Activated T-helper 1 cell treated with anti-CD3 and anti-CD28 coated beads, Interleukin-12 subunit alpha, Interleukin-12 subunit beta, Interleukin-2, Interleukin-4 antibody, amounts not matched to agents 30 ng/mL and 10 ng/mL and 1 ng/mL, durations not matched to agents 14 hours and 24 hours and 36 hours (primary cell): ENCODE data around the gene MARCHF6. TPM values are rescaled to one million over a fixed set of nuclear protein-coding genes. Genes with fewer than 3 reads are reported as not detected.
"Not testable (repeated sequence)": the region's sequence is repeated elsewhere in the genome, so short reads cannot be mapped to it uniquely, and the experiment has no call there.

Experiments
- DNase-seq: peaks from one replicate; pipeline ENCODE4 v3.0.0; 2021; ENCODE audit warnings: low spot score
- H3K27ac Mint-ChIP-seq: one replicate; pipeline ENCODE4 v1.8.0; 2021; ENCODE audit warnings: mild to moderate bottlenecking, mixed read lengths
- H3K27me3 Mint-ChIP-seq: one replicate; pipeline ENCODE4 v1.8.0; 2022; ENCODE audit warnings: mild to moderate bottlenecking, moderate library complexity, mixed read lengths; ENCODE audit not compliant: insufficient read depth
- H3K36me3 Mint-ChIP-seq: one replicate; pipeline ENCODE4 v1.8.0; 2021; ENCODE audit warnings: low read depth, mixed read lengths
- H3K4me1 Mint-ChIP-seq: one replicate; pipeline ENCODE4 v1.8.0; 2021; ENCODE audit warnings: low read depth, mixed read lengths
- H3K4me3 Mint-ChIP-seq: one replicate; pipeline ENCODE4 v1.8.0; 2021; ENCODE audit warnings: mild to moderate bottlenecking, moderate library complexity, mixed read lengths
- H3K9me3 Mint-ChIP-seq: one replicate; pipeline ENCODE4 v1.8.0; 2021; ENCODE audit warnings: mixed read lengths
- intact Hi-C: fragments of 100-400 bp; cut with micrococcal nuclease; formaldehyde crosslinking; loops from one replicate; pipeline ENCODE4 v1.15.1; 2024
- total RNA-seq: library from RNA; stranded (reverse); gene quantifications from 2 replicates; pipeline ENCODE4 v1.2.3, GENCODE V29; 2022

MARCHF6 gene
- total RNA-seq, 1 donor from 2014 or later, result 98.8 TPM

- H3K4me1 Mint-ChIP-seq, H3K27ac Mint-ChIP-seq, H3K4me3 Mint-ChIP-seq, H3K9me3 Mint-ChIP-seq, H3K27me3 Mint-ChIP-seq, intact Hi-C loops, H3K36me3 Mint-ChIP-seq, DNase-seq: not testable (repeated sequence)
Observed at GRCh38 chr5:10344461-10345106, 8.9 kb upstream of the MARCHF6 start.

- Mint-ChIP-seq H3K9me3 (no peaks in the 10 kb centered on the region), H3K36me3 (no peaks in the 10 kb centered on the region), H3K27me3 (no peaks in the 10 kb centered on the region), H3K4me1 (peaks cover 14% of the 10 kb centered on the region), H3K27ac (no peak overlapping the region), H3K4me3 (no peak overlapping the region)
- intact Hi-C loops, result no loop called here
- no peak for DNase-seq
Observed at GRCh38 chr5:10348258-10348657, 5.2 kb upstream of the MARCHF6 start.

- Mint-ChIP-seq H3K9me3 (no peaks in the 10 kb centered on the region), H3K36me3 (peaks cover 3% of the 10 kb centered on the region), H3K27ac (no peak overlapping the region), H3K27me3 (no peaks in the 10 kb centered on the region), H3K4me3 (no peak overlapping the region), H3K4me1 (peaks cover 30% of the 10 kb centered on the region)
- intact Hi-C loops, result no loop called here
- no peak for DNase-seq
Observed at GRCh38 chr5:10351199-10351905, 2.1 kb upstream of the MARCHF6 start.

DNA sequence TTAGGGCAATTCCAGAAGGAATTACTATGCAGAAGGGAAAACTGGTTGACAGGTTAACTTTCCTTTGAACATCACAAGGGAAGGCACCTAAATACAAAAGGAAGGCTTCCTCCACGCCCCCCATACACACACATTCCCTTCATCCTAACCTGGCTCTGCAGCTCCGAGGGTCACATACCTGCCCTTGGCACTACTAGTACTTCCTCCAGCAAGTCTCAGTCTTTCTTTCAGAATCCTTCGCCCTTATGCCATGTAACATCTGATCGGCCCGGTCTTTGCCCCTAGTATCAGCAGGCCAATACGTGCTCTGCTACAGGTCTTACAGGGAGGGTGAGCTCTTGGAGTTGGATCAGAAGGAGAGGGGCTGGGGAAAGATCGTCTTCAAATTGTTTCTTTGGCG, 1.6 kb upstream of the MARCHF6 start:
- Mint-ChIP-seq H3K9me3 (no peaks in the 10 kb centered on the region), H3K4me3 (peak overlapping the region; percentile 68), H3K4me1 (peaks cover 34% of the 10 kb centered on the region), H3K36me3 (peaks cover 3% of the 10 kb centered on the region), H3K27me3 (no peaks in the 10 kb centered on the region), H3K27ac (peak overlapping the region; percentile 27)
- no peak for DNase-seq
- intact Hi-C loops, result loop anchor here (2.0 kb wide), 1 partner anchor 67 kb away; no protein-coding TSS in a partner anchor

- Mint-ChIP-seq H3K4me3 (peak overlapping the region; percentile 90), H3K27ac (peak overlapping the region; percentile 94), H3K9me3 (no peaks in the 10 kb centered on the region), H3K4me1 (peaks cover 42% of the 10 kb centered on the region), H3K27me3 (no peaks in the 10 kb centered on the region), H3K36me3 (peaks cover 3% of the 10 kb centered on the region)
- no peak for DNase-seq
- intact Hi-C loops, result loop anchor here (1.0 to 2.0 kb wide), 4 partner anchors 68 to 283 kb away; partner anchors contain the start of genes CCT5 and ROPN1L
Observed at GRCh38 chr5:10352430-10353240, 860 bp upstream of the MARCHF6 start.

DNA sequence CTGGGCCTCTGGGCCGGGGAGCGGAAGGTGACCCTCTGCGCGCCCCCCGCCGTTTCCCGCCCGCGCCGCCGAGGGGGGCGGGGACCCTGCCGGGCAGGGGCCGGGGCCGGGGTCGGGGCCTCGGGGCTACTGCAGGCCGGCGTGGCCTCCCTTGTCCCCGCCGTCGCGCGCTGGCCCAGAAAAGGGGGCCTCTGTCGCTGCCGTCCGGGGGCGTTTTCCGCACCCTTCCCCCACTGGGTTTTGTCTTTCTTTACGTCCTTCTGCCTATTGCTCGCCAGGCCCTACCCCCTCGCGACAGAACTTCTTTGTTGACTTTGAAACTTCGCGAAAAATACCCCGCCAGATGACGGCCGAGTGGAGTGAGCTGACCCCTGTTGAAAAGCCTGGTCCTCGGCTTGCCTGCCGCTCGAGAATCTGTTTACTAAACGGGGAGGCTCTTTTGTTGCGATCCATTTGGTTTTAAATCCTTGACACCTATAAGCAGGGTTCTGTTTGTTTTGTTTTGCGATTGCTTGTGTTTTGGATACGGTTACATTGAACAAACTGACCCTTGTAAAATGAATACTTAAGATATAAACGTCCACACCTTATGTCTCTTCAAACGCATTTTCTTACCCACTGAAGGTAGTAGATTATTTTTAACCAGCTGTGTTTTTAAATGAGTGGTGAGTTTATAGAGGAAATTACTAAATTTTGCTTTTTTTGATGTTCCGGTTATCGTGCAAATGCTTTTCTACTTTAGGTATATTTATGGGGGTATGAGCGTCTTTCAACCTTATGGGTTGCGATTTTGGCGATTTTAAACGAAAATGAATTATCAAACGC, 765 bp downstream of the MARCHF6 start:
- H3K4me3 Mint-ChIP-seq, result peak overlapping the region; percentile 100
- DNase-seq, result peak; percentile 37
- H3K9me3 Mint-ChIP-seq, result no peaks in the 10 kb centered on the region
- H3K36me3 Mint-ChIP-seq, result peaks cover 5% of the 10 kb centered on the region
- H3K27ac Mint-ChIP-seq, result peak overlapping the region; percentile 100
- H3K27me3 Mint-ChIP-seq, result no peaks in the 10 kb centered on the region
- peaks cover 53% of the 10 kb centered on the region for H3K4me1 Mint-ChIP-seq
- intact Hi-C loops, result loop anchor here (1.0 to 2.0 kb wide), 5 partner anchors 15 to 407 kb away; partner anchors contain the start of genes ANKRD33B and DAP

- no peak for DNase-seq
- H3K27ac Mint-ChIP-seq, result peak overlapping the region; percentile 100
- no peaks in the 10 kb centered on the region for H3K27me3 Mint-ChIP-seq
- H3K4me3 Mint-ChIP-seq, result peak overlapping the region; percentile 100
- H3K4me1 Mint-ChIP-seq, result peaks cover 53% of the 10 kb centered on the region
- intact Hi-C loops, result loop anchor here (2.0 kb wide), 3 partner anchors 14 to 406 kb away; partner anchors contain the start of gene DAP
- H3K36me3 Mint-ChIP-seq, result peaks cover 6% of the 10 kb centered on the region
- no peaks in the 10 kb centered on the region for H3K9me3 Mint-ChIP-seq
Observed at GRCh38 chr5:10355071-10355889, 1.8 kb downstream of the MARCHF6 start.

- intact Hi-C loops, result no loop called here
- peaks cover 12% of the 10 kb centered on the region for H3K36me3 Mint-ChIP-seq
- no peak overlapping the region for H3K4me3 Mint-ChIP-seq
- no peak overlapping the region for H3K27ac Mint-ChIP-seq
- DNase-seq, result no peak
- H3K9me3 Mint-ChIP-seq, result no peaks in the 10 kb centered on the region
- peaks cover 57% of the 10 kb centered on the region for H3K4me1 Mint-ChIP-seq
- no peaks in the 10 kb centered on the region for H3K27me3 Mint-ChIP-seq
Observed at GRCh38 chr5:10358999-10359398, 5.5 kb downstream of the MARCHF6 start.

DNA sequence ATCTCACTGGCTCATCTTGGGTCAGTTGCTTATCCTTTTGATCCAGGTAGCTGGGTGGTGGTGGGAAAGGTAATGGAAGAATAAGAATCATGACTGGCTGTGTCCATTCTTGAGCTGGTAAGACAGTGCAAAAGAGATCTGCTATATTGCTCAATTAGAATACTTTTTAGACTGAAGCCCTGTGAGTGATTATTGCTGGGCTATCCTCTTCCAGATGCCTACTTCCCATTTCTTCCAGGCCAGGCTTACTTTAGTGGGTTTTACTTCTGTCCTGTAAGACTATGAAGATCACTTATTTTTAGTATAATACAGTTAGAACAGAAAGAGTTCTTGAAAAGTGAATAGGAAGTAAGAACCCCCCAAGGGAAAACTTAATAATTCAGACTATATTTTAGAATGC, 7.2 kb downstream of the MARCHF6 start:
- Mint-ChIP-seq H3K4me3 (no peak overlapping the region), H3K36me3 (peaks cover 9% of the 10 kb centered on the region), H3K27me3 (no peaks in the 10 kb centered on the region), H3K4me1 (peaks cover 49% of the 10 kb centered on the region), H3K27ac (no peak overlapping the region), H3K9me3 (no peaks in the 10 kb centered on the region)
- no peak for DNase-seq
- intact Hi-C loops, result no loop called here

DNA sequence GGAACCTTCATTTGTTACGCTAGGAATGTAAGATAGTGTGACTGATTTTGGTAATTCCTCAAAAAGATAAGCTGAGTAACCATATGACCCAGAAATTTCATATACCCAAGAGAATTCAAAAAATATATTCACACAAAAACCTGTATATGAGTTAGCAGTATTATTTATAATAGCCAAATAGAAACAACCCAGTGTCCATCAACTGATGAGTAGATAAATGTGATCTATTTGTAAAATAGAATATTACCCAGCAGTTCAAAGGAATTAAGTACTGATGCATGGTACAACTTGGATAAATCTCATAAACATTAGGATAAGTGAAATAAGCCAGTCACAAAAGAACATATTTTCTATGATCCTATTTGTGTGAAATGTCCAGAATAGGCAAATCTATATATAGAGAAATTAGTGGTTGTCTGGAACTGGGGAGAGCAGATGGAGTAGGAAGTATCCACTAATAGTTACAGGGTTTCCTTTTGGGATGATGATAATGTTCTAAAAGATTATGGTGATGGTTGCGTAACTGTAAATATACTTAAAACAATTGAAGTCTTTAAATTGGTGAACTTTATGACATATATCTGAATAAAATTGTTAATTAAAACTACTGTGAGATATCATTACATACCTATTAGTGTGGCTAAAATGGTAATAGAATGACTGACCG, 10.2 kb downstream of the MARCHF6 start:
- intact Hi-C loops, result loop anchor here (1.0 kb wide), 1 partner anchor 79 kb away; no protein-coding TSS in a partner anchor
- Mint-ChIP-seq H3K27ac (no peak overlapping the region), H3K9me3 (no peaks in the 10 kb centered on the region), H3K27me3 (no peaks in the 10 kb centered on the region), H3K36me3 (peaks cover 7% of the 10 kb centered on the region), H3K4me3 (no peak overlapping the region), H3K4me1 (peaks cover 38% of the 10 kb centered on the region)
- no peak for DNase-seq

- H3K4me1 Mint-ChIP-seq, result peaks cover 39% of the 10 kb centered on the region
- no peaks in the 10 kb centered on the region for H3K9me3 Mint-ChIP-seq
- no peak for DNase-seq
- no peak overlapping the region for H3K27ac Mint-ChIP-seq
- H3K4me3 Mint-ChIP-seq, result no peak overlapping the region
- H3K27me3 Mint-ChIP-seq, result no peaks in the 10 kb centered on the region
- intact Hi-C loops, result loop anchor here (1.0 kb wide), 1 partner anchor 80 kb away; no protein-coding TSS in a partner anchor
- peaks cover 7% of the 10 kb centered on the region for H3K36me3 Mint-ChIP-seq
Observed at GRCh38 chr5:10364186-10364689, 10.7 kb downstream of the MARCHF6 start.
